ENCODE results near the gene TACSTD2.
"Not testable (repeated sequence)": the region's sequence is repeated elsewhere in the genome, so short reads cannot be mapped to it uniquely, and the experiment has no call there.

The TACSTD2 gene

DNA sequence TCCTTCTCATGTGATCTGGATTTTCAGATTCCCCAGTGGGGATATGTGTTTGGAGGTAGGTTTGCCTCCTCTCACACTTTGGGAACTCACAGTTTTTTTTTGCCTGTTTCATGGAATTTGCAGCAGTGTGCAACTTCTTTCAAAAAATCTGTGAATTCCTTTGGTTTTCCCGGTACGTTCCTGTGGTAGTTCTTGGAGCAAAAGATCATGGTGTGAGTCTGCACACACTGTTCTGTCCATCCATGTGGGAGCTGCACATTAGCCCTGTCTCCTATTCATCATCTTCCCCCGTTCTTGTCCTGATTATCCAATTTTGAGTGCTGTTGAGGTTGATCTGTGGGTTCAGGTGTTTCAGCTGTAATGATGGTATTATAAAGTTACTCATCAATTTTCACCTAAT, 30.3 kb upstream of the TACSTD2 start:
- no peak overlapping the region for H3K4me2 ChIP-seq (ENCODE audit: low read depth, low read length, poor library complexity, severe bottlenecking)
- H2AFZ ChIP-seq (ENCODE audit: low read length): no peak overlapping the region
- no peaks in the 10 kb centered on the region for H3F3A ChIP-seq (ENCODE audit: low read depth)
- no peaks in the 10 kb centered on the region for H3K9me2 ChIP-seq (replicated peaks; ENCODE audit: low read depth, low read length)
- no peak overlapping the region for H3K9ac ChIP-seq (ENCODE audit: low read depth, low read length, poor library complexity, severe bottlenecking)
- H3K9me3 ChIP-seq (ENCODE audit: insufficient read depth, low read depth, low read length): no peaks in the 10 kb centered on the region
- H3K36me3 ChIP-seq (ENCODE audit: insufficient read depth, low read length): no peaks in the 10 kb centered on the region
- H3K27me3 ChIP-seq (ENCODE audit: insufficient read depth, low read length, poor library complexity, severe bottlenecking): no peaks in the 10 kb centered on the region
- H3K79me2 ChIP-seq (ENCODE audit: insufficient read depth, low read length): no peaks in the 10 kb centered on the region
- TF ChIP-seq EZH2phosphoT487 (IDR thresholded peaks at IDR 0.05; ENCODE audit: borderline replicate concordance): no peak
- TF ChIP-seq, protein P1, sequence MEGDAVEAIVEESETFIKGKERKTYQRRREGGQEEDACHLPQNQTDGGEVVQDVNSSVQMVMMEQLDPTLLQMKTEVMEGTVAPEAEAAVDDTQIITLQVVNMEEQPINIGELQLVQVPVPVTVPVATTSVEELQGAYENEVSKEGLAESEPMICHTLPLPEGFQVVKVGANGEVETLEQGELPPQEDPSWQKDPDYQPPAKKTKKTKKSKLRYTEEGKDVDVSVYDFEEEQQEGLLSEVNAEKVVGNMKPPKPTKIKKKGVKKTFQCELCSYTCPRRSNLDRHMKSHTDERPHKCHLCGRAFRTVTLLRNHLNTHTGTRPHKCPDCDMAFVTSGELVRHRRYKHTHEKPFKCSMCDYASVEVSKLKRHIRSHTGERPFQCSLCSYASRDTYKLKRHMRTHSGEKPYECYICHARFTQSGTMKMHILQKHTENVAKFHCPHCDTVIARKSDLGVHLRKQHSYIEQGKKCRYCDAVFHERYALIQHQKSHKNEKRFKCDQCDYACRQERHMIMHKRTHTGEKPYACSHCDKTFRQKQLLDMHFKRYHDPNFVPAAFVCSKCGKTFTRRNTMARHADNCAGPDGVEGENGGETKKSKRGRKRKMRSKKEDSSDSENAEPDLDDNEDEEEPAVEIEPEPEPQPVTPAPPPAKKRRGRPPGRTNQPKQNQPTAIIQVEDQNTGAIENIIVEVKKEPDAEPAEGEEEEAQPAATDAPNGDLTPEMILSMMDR (conservative IDR thresholded peaks at IDR 0.05; ENCODE audit: low read length): no peak
- no peaks in the 10 kb centered on the region for H4K20me1 ChIP-seq (ENCODE audit: insufficient read depth, low read length, poor library complexity, severe bottlenecking)
- H3K4me3 ChIP-seq (ENCODE audit: low read length, poor library complexity, severe bottlenecking): no peak overlapping the region
- H3K4me1 ChIP-seq (ENCODE audit: insufficient read depth, low read length, poor library complexity, severe bottlenecking): no peaks in the 10 kb centered on the region

DNA sequence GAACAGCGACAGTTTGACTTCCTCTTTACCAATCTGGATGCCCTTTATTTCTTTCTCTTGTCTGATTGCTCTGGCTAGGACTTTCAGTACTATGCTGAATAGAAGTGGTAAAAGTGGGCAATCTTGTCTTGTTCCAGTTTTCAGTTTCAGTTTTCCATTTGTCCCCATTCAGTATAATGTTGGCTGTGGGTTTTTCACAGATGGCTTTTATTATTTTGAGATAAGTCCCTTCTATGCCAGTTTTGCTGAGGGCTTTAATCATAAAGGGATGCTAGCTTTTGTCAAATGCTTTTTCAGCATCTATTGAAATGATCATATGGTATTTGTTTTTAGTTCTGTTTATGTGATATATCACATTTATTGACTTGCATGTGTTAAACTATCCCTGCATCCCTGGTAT, 24.9 kb upstream of the TACSTD2 start:
- not testable (repeated sequence) for H3K79me2 ChIP-seq (ENCODE audit: insufficient read depth, low read length); H2AFZ ChIP-seq (ENCODE audit: low read length); H3K27me3 ChIP-seq (ENCODE audit: insufficient read depth, low read length, poor library complexity, severe bottlenecking); H3K4me3 ChIP-seq (ENCODE audit: low read length, poor library complexity, severe bottlenecking); H3K9ac ChIP-seq (ENCODE audit: low read depth, low read length, poor library complexity, severe bottlenecking); H3K36me3 ChIP-seq (ENCODE audit: insufficient read depth, low read length); H3K9me3 ChIP-seq (ENCODE audit: insufficient read depth, low read depth, low read length); H3K4me1 ChIP-seq (ENCODE audit: insufficient read depth, low read length, poor library complexity, severe bottlenecking); H4K20me1 ChIP-seq (ENCODE audit: insufficient read depth, low read length, poor library complexity, severe bottlenecking); H3K4me2 ChIP-seq (ENCODE audit: low read depth, low read length, poor library complexity, severe bottlenecking); H3K9me2 ChIP-seq (replicated peaks; ENCODE audit: low read depth, low read length); H3F3A ChIP-seq (ENCODE audit: low read depth)

DNA sequence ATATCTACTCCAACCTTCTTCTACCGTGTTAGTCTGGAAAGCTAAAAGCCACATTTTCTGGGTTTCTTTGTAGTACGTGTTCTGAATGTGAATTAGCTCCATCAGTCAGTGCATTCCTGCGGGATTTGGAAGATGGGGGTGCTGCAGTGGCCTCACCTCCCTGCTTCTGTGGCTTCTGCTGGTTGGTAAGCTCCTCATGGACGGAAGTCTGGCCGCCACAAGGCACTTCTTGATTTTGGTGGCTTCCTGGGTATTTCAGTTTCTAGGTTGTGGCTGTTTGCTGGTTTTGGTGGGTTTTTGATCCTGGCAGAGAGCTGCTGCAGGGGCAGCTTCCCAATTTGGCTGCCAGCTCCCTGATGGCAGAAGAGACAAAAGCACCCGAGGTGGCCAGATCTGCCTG, 20.9 kb upstream of the TACSTD2 start:
- Histone ChIP-seq H3K79me2 (ENCODE audit: insufficient read depth, low read length) (no peaks in the 10 kb centered on the region), H3K9me3 (ENCODE audit: insufficient read depth, low read depth, low read length) (no peaks in the 10 kb centered on the region), H3K9me2 (replicated peaks; ENCODE audit: low read depth, low read length) (no peaks in the 10 kb centered on the region), H3K4me2 (ENCODE audit: low read depth, low read length, poor library complexity, severe bottlenecking) (no peak overlapping the region), H3K4me1 (ENCODE audit: insufficient read depth, low read length, poor library complexity, severe bottlenecking) (no peaks in the 10 kb centered on the region), H3K9ac (ENCODE audit: low read depth, low read length, poor library complexity, severe bottlenecking) (no peak overlapping the region), H3F3A (ENCODE audit: low read depth) (no peaks in the 10 kb centered on the region), H3K4me3 (ENCODE audit: low read length, poor library complexity, severe bottlenecking) (no peak overlapping the region), H4K20me1 (ENCODE audit: insufficient read depth, low read length, poor library complexity, severe bottlenecking) (no peaks in the 10 kb centered on the region), H3K36me3 (ENCODE audit: insufficient read depth, low read length) (no peaks in the 10 kb centered on the region), H3K27me3 (ENCODE audit: insufficient read depth, low read length, poor library complexity, severe bottlenecking) (no peaks in the 10 kb centered on the region), H2AFZ (ENCODE audit: low read length) (no peak overlapping the region)
- TF ChIP-seq, protein P1 (conservative IDR thresholded peaks at IDR 0.05; ENCODE audit: low read length): no peak
- no peak for TF ChIP-seq EZH2phosphoT487 (IDR thresholded peaks at IDR 0.05; ENCODE audit: borderline replicate concordance)

DNA sequence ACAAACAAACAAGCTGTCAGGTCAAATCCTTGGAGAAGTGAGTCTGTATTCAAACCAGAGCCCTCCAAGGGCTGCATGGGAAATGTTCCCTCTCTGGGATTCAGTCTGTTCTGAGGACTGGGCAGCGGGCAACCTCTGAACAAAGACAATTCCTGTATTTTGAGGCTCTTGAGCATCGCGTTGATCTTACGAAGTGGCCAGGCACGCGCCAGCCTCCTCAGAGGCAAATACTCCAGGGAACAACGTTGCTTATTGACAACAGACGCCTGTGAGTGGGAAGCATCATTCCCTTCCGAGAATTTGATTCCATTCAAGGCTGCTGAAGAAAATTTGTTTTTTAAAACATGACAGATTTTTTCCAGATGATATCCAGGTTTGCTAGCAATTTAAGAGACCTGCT, 20.0 kb upstream of the TACSTD2 start:
- Histone ChIP-seq H3F3A (ENCODE audit: low read depth) (no peaks in the 10 kb centered on the region), H3K79me2 (ENCODE audit: insufficient read depth, low read length) (no peaks in the 10 kb centered on the region), H3K9ac (ENCODE audit: low read depth, low read length, poor library complexity, severe bottlenecking) (no peak overlapping the region), H3K27me3 (ENCODE audit: insufficient read depth, low read length, poor library complexity, severe bottlenecking) (no peaks in the 10 kb centered on the region), H2AFZ (ENCODE audit: low read length) (no peak overlapping the region), H3K4me3 (ENCODE audit: low read length, poor library complexity, severe bottlenecking) (no peak overlapping the region), H3K4me2 (ENCODE audit: low read depth, low read length, poor library complexity, severe bottlenecking) (no peak overlapping the region), H3K9me3 (ENCODE audit: insufficient read depth, low read depth, low read length) (no peaks in the 10 kb centered on the region), H3K4me1 (ENCODE audit: insufficient read depth, low read length, poor library complexity, severe bottlenecking) (no peaks in the 10 kb centered on the region), H3K9me2 (replicated peaks; ENCODE audit: low read depth, low read length) (no peaks in the 10 kb centered on the region), H4K20me1 (ENCODE audit: insufficient read depth, low read length, poor library complexity, severe bottlenecking) (no peaks in the 10 kb centered on the region), H3K36me3 (ENCODE audit: insufficient read depth, low read length) (no peaks in the 10 kb centered on the region)
- TF ChIP-seq EZH2phosphoT487 (IDR thresholded peaks at IDR 0.05; ENCODE audit: borderline replicate concordance): no peak
- TF ChIP-seq, protein P1 (conservative IDR thresholded peaks at IDR 0.05; ENCODE audit: low read length): no peak
